PC-9 (cell line): ENCODE results near the gene ATCAY.

Experiments
- CTCF ChIP-seq: fragments of 200-600 bp; sonication (generic); conservative IDR thresholded peaks from 2 replicates; pipeline ENCODE4 v1.6.1; 2017; ENCODE audit warnings: mixed run types, antibody characterized with exemption, mild to moderate bottlenecking, moderate library complexity
- EZH2 ChIP-seq: fragments of 200-600 bp; sonication (generic); IDR thresholded peaks from 2 replicates; pipeline ENCODE4 v1.8.0; 2017; ENCODE audit warnings: antibody characterized with exemption, low read depth

- TF ChIP-seq CTCF (no peak), EZH2 (no peak)
These were observed 35.5 kb downstream of the ATCAY start for GRCh38 chr19:3916033-3916432.
